HepG2 (cell line): ENCODE results near the gene RASA3.

Experiments used
- ATF3 ChIP-seq: sonication (generic); formaldehyde crosslinking; IDR thresholded peaks from 2 replicates; pipeline ENCODE4 v1.4.0; 2020; ENCODE audit warnings: missing genetic modification reagents
- CTCF ChIP-seq: sonication (generic); formaldehyde crosslinking; IDR thresholded peaks from 2 replicates; pipeline ENCODE4 v1.5.0; 2020; ENCODE audit warnings: mild to moderate bottlenecking, missing genetic modification reagents, moderate library complexity
- FOSL1 ChIP-seq: sonication (generic); formaldehyde crosslinking; IDR thresholded peaks from 2 replicates; pipeline ENCODE4 v1.9.0; 2021; ENCODE audit warnings: missing genetic modification reagents, borderline replicate concordance
- MAFK ChIP-seq, 2 experiments: IDR thresholded peaks in 1 of 2; conservative IDR thresholded peaks in 1 of 2; 2 replicates each; pipeline ENCODE4 v1.6.1; 2011; ENCODE audit warnings: improper control_type of control experiment in 2 of 2, low read length in 2 of 2
- RAD21 ChIP-seq: fragments of 450-650 bp; formaldehyde crosslinking; IDR thresholded peaks from 2 replicates; pipeline ENCODE4 v1.5.0; 2020; ENCODE audit warnings: mild to moderate bottlenecking
- RXRA ChIP-seq: sonication (generic); formaldehyde crosslinking; IDR thresholded peaks from 2 replicates; pipeline ENCODE4 v1.5.1; 2020; ENCODE audit warnings: missing genetic modification reagents
- TGIF2 ChIP-seq: IDR thresholded peaks from 2 replicates; pipeline ENCODE4 v1.6.1; 2016; ENCODE audit warnings: control low read depth, missing compliant biosample characterization
- ZNF3 ChIP-seq: IDR thresholded peaks from 2 replicates; pipeline ENCODE4 v1.7.0; 2017; ENCODE audit warnings: inconsistent platforms
- TF ChIP-seq, protein P1 (sequence below): sonication (generic); formaldehyde crosslinking; IDR thresholded peaks from 2 replicates; pipeline ENCODE4 v1.4.0; 2020; ENCODE audit warnings: missing genetic modification reagents, borderline replicate concordance
- TF ChIP-seq, protein P2 (sequence below): sonication (generic); formaldehyde crosslinking; IDR thresholded peaks from 2 replicates; pipeline ENCODE4 v1.9.0; 2021; ENCODE audit warnings: missing genetic modification reagents, mild to moderate bottlenecking, borderline replicate concordance

DNA sequence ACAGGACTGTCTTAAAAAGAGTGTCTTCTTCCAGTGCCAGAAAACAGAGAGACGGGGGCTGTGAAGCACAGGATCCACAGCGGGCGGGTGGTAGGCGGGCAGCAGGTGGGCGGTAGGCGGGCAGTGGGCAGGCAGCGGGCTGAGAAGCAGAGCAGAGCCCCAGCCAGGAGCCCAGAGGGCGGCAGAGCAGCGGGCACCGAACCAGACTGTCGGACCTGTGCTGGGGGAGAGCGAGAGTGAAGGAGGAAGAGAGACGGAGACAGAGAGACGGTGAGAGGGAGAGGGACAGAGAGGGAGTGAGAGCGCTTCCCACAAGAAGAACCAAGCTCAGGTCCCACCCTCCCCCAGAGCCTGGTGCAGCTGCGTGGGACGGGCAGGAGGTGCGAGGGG lies 30.3 kb downstream of the RASA3 start:
- no peak for TF ChIP-seq CTCF (CRISPR knock-in tag)
- TF ChIP-seq MAFK (conservative IDR thresholded peaks at IDR 0.05 in 1 of 2, IDR thresholded peaks at IDR 0.05 in 1 of 2; ENCODE audit: low read length in 2 of 2): no peak
- no peak for TF ChIP-seq TGIF2 (CRISPR knock-in tag)
- TF ChIP-seq, protein P1, sequence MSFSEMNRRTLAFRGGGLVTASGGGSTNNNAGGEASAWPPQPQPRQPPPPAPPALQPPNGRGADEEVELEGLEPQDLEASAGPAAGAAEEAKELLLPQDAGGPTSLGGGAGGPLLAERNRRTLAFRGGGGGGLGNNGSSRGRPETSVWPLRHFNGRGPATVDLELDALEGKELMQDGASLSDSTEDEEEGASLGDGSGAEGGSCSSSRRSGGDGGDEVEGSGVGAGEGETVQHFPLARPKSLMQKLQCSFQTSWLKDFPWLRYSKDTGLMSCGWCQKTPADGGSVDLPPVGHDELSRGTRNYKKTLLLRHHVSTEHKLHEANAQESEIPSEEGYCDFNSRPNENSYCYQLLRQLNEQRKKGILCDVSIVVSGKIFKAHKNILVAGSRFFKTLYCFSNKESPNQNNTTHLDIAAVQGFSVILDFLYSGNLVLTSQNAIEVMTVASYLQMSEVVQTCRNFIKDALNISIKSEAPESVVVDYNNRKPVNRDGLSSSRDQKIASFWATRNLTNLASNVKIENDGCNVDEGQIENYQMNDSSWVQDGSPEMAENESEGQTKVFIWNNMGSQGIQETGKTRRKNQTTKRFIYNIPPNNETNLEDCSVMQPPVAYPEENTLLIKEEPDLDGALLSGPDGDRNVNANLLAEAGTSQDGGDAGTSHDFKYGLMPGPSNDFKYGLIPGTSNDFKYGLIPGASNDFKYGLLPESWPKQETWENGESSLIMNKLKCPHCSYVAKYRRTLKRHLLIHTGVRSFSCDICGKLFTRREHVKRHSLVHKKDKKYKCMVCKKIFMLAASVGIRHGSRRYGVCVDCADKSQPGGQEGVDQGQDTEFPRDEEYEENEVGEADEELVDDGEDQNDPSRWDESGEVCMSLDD (CRISPR knock-in tag): no peak
- TF ChIP-seq FOSL1 (CRISPR knock-in tag): no peak
- TF ChIP-seq ATF3 (CRISPR knock-in tag): no peak
- TF ChIP-seq RXRA (CRISPR knock-in tag): no peak
- TF ChIP-seq ZNF3 (CRISPR knock-in tag): no peak
- TF ChIP-seq, protein P2, sequence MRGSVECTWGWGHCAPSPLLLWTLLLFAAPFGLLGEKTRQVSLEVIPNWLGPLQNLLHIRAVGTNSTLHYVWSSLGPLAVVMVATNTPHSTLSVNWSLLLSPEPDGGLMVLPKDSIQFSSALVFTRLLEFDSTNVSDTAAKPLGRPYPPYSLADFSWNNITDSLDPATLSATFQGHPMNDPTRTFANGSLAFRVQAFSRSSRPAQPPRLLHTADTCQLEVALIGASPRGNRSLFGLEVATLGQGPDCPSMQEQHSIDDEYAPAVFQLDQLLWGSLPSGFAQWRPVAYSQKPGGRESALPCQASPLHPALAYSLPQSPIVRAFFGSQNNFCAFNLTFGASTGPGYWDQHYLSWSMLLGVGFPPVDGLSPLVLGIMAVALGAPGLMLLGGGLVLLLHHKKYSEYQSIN (CRISPR knock-in tag): no peak
- no peak for TF ChIP-seq RAD21
